Fibroblast of gingiva (primary cell): ENCODE data around the gene RHOT1.

Experiments used
- DNase-seq: peaks from one replicate; pipeline ENCODE4 v3.0.0-alpha.2; 2011; ENCODE audit warnings: low read depth

Gene RHOT1

DNA sequence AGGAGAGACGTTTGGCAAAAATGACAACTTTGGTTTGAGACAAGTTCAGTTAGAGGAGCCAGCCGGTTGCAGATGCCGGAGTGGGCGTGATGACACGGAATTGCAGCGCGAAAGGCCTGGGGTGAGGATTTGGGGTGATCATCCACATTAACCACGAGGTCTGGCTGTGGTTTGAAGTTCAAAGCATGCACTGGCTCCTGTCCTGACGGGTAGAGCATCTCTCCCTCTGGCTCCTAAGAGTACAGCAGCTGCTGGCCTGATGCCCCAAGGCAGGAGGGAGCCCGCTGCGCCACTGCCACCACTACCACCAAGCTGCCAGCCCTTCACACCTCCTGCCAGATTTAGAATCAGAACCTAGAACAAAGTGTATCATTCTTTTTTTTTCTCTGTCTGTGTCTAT, 127.1 kb downstream of the RHOT1 start:
- no peak for DNase-seq

- DNase-seq, result no peak
These were observed 129.5 kb downstream of the RHOT1 start for GRCh38 chr17:32271844-32272243.

DNA sequence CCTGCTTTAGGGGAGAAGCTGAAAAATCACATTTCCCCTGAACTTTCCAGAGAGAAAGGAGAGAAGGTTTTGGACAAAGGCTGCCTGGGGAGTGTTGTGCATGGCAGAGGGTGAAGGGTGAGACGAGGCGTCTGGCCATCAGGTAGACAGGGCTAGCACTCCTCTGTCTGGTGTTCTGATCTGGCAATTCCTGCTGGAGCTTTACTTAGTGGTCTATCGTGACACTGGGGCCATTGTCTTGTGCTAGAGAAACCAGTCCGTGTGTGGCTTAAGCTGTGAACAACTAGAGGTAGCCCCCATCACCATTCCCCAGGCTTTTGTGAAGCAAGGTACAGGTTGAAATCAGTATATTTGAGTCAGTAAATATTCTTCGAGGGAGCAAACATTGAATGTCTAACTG, 131.8 kb downstream of the RHOT1 start:
- DNase-seq, result no peak

- no peak for DNase-seq
These were observed 132.3 kb downstream of the RHOT1 start for GRCh38 chr17:32274643-32275042.
